ENCODE measurements around the gene FZR1. TPM values are rescaled to one million over a fixed set of nuclear protein-coding genes. Genes with fewer than 3 reads are reported as not detected.

Gene FZR1
- total RNA-seq, 1 donor: 36.6 TPM

GRCh38 chr19:3514930-3515329 is 8.8 kb downstream of the FZR1 start:
- TF ChIP-seq CTCF (IDR thresholded peaks at IDR 0.05; ENCODE audit: extremely low read depth, low read depth, low read length): no peak
- H2AFZ ChIP-seq (ENCODE audit: low read length): no peak overlapping the region
- peak overlapping the region; percentile 37 for H3K27ac ChIP-seq (ENCODE audit: low read depth, low read length)
- H4K20me1 ChIP-seq (ENCODE audit: insufficient read depth, low read length): peaks cover 85% of the 10 kb centered on the region
- peaks cover 99% of the 10 kb centered on the region for H3K79me2 ChIP-seq (ENCODE audit: insufficient read depth, low read length)
- DNase-seq (ENCODE audit: insufficient read length, low spot score, missing footprints): peak; percentile 89
- peaks cover 17% of the 10 kb centered on the region for H3K4me1 ChIP-seq (ENCODE audit: insufficient read depth, low read length)
- no peak overlapping the region for H3K4me2 ChIP-seq (ENCODE audit: insufficient read depth, low read length)
- H3K36me3 ChIP-seq (ENCODE audit: insufficient read depth, low read length): peaks cover 18% of the 10 kb centered on the region
- H3K27me3 ChIP-seq (ENCODE audit: insufficient read depth, low read length): no peaks in the 10 kb centered on the region
- H3K4me3 ChIP-seq (ENCODE audit: insufficient read depth, low read length): no peak overlapping the region
- no peaks in the 10 kb centered on the region for H3K9me3 ChIP-seq (ENCODE audit: low read depth, low read length)

- Histone ChIP-seq H3K79me2 (ENCODE audit: insufficient read depth, low read length) (peaks cover 99% of the 10 kb centered on the region), H3K4me3 (ENCODE audit: insufficient read depth, low read length) (no peak overlapping the region), H4K20me1 (ENCODE audit: insufficient read depth, low read length) (peaks cover 85% of the 10 kb centered on the region), H3K27ac (ENCODE audit: low read depth, low read length) (no peak overlapping the region), H2AFZ (ENCODE audit: low read length) (no peak overlapping the region), H3K4me1 (ENCODE audit: insufficient read depth, low read length) (peaks cover 16% of the 10 kb centered on the region), H3K4me2 (ENCODE audit: insufficient read depth, low read length) (no peak overlapping the region), H3K27me3 (ENCODE audit: insufficient read depth, low read length) (no peaks in the 10 kb centered on the region), H3K9me3 (ENCODE audit: low read depth, low read length) (no peaks in the 10 kb centered on the region), H3K36me3 (ENCODE audit: insufficient read depth, low read length) (peaks cover 10% of the 10 kb centered on the region)
- TF ChIP-seq CTCF (IDR thresholded peaks at IDR 0.05; ENCODE audit: extremely low read depth, low read depth, low read length): no peak
- DNase-seq (ENCODE audit: insufficient read length, low spot score, missing footprints): no peak
These were observed 9.8 kb downstream of the FZR1 start for GRCh38 chr19:3515891-3516422.

- H4K20me1 ChIP-seq (ENCODE audit: insufficient read depth, low read length): peaks cover 82% of the 10 kb centered on the region
- peaks cover 16% of the 10 kb centered on the region for H3K4me1 ChIP-seq (ENCODE audit: insufficient read depth, low read length)
- no peak overlapping the region for H3K4me3 ChIP-seq (ENCODE audit: insufficient read depth, low read length)
- H2AFZ ChIP-seq (ENCODE audit: low read length): no peak overlapping the region
- no peak for DNase-seq (ENCODE audit: insufficient read length, low spot score, missing footprints)
- no peak overlapping the region for H3K4me2 ChIP-seq (ENCODE audit: insufficient read depth, low read length)
- no peak overlapping the region for H3K27ac ChIP-seq (ENCODE audit: low read depth, low read length)
- H3K79me2 ChIP-seq (ENCODE audit: insufficient read depth, low read length): peaks cover 99% of the 10 kb centered on the region
- no peak for TF ChIP-seq CTCF (IDR thresholded peaks at IDR 0.05; ENCODE audit: extremely low read depth, low read depth, low read length)
- peaks cover 11% of the 10 kb centered on the region for H3K36me3 ChIP-seq (ENCODE audit: insufficient read depth, low read length)
- H3K9me3 ChIP-seq (ENCODE audit: low read depth, low read length): no peaks in the 10 kb centered on the region
- H3K27me3 ChIP-seq (ENCODE audit: insufficient read depth, low read length): no peaks in the 10 kb centered on the region
These were observed 10.6 kb downstream of the FZR1 start for GRCh38 chr19:3516675-3517207.

- TF ChIP-seq CTCF (IDR thresholded peaks at IDR 0.05; ENCODE audit: extremely low read depth, low read depth, low read length): no peak
- H4K20me1 ChIP-seq (ENCODE audit: insufficient read depth, low read length): peaks cover 81% of the 10 kb centered on the region
- peaks cover 11% of the 10 kb centered on the region for H3K36me3 ChIP-seq (ENCODE audit: insufficient read depth, low read length)
- H3K79me2 ChIP-seq (ENCODE audit: insufficient read depth, low read length): peaks cover 99% of the 10 kb centered on the region
- no peak overlapping the region for H3K4me2 ChIP-seq (ENCODE audit: insufficient read depth, low read length)
- H3K4me3 ChIP-seq (ENCODE audit: insufficient read depth, low read length): no peak overlapping the region
- H3K4me1 ChIP-seq (ENCODE audit: insufficient read depth, low read length): peaks cover 16% of the 10 kb centered on the region
- no peak for DNase-seq (ENCODE audit: insufficient read length, low spot score, missing footprints)
- no peaks in the 10 kb centered on the region for H3K27me3 ChIP-seq (ENCODE audit: insufficient read depth, low read length)
- no peaks in the 10 kb centered on the region for H3K9me3 ChIP-seq (ENCODE audit: low read depth, low read length)
- no peak overlapping the region for H2AFZ ChIP-seq (ENCODE audit: low read length)
- no peak overlapping the region for H3K27ac ChIP-seq (ENCODE audit: low read depth, low read length)
These were observed 11.5 kb downstream of the FZR1 start for GRCh38 chr19:3517638-3518037.
